Skin epidermis (tissue), 12 donors: ENCODE data around the gene LARGE1.

Experiments used
- H3K27ac ChIP-seq, 21 experiments: fragments of 200-600 bp; sonication (generic) in 11 of 21; one replicate each; pipeline ENCODE4 v1.5.0; 2020; ENCODE audit warnings: mild to moderate bottlenecking in 3 of 21, inconsistent platforms in 2 of 21, moderate library complexity in 2 of 21
- H3K4me3 ChIP-seq, 7 experiments: fragments of 200-600 bp; sonication (generic) in 2 of 7; one replicate each; pipeline ENCODE4 v1.5.0; 2020; ENCODE audit warnings: inconsistent platforms in 2 of 7, mild to moderate bottlenecking in 2 of 7, moderate library complexity in 1 of 7

Gene LARGE1

GRCh38 chr22:33920197-33920540 lies at the start of gene LARGE1:
Gene LARGE1 (minus strand): TSS chr22:33920476.
- H3K4me3 ChIP-seq: peak within 1 kb of the TSS; percentile 52 to 78 (median 65)
- H3K27ac ChIP-seq: peak within 1 kb of the TSS in 16 of 21 experiments; percentile 6 to 87 (median 68)

- H3K4me3 ChIP-seq: no peak overlapping the region
- no peak overlapping the region for H3K27ac ChIP-seq
Measured at GRCh38 chr22:33969045-33969444, 48.8 kb upstream of the LARGE1 start.

- Histone ChIP-seq H3K4me3 (no peak overlapping the region), H3K27ac (no peak overlapping the region)
Measured at GRCh38 chr22:33964121-33964520, 43.8 kb upstream of the LARGE1 start.

- Histone ChIP-seq H3K27ac (no peak overlapping the region), H3K4me3 (no peak overlapping the region)
Measured at GRCh38 chr22:33962409-33962808, 42.1 kb upstream of the LARGE1 start.

- Histone ChIP-seq H3K27ac (no peak overlapping the region), H3K4me3 (no peak overlapping the region)
Measured at GRCh38 chr22:33958741-33959140, 38.5 kb upstream of the LARGE1 start.

- Histone ChIP-seq H3K4me3 (no peak overlapping the region), H3K27ac (no peak overlapping the region)
Measured at GRCh38 chr22:33957086-33957485, 36.8 kb upstream of the LARGE1 start.

GRCh38 chr22:33952776-33953175 lies 32.5 kb upstream of the LARGE1 start:
- Histone ChIP-seq H3K27ac (no peak overlapping the region), H3K4me3 (no peak overlapping the region)

- H3K4me3 ChIP-seq: no peak overlapping the region
- no peak overlapping the region for H3K27ac ChIP-seq
Measured at GRCh38 chr22:33940741-33941140, 20.5 kb upstream of the LARGE1 start.

- no peak overlapping the region for H3K4me3 ChIP-seq
- H3K27ac ChIP-seq: no peak overlapping the region
Measured at GRCh38 chr22:33932997-33933396, 12.7 kb upstream of the LARGE1 start.

GRCh38 chr22:33931406-33931805 lies 11.1 kb upstream of the LARGE1 start:
- no peak overlapping the region for H3K27ac ChIP-seq
- H3K4me3 ChIP-seq: no peak overlapping the region

- H3K27ac ChIP-seq: no peak overlapping the region
- no peak overlapping the region for H3K4me3 ChIP-seq
Measured at GRCh38 chr22:33927752-33928151, 7.5 kb upstream of the LARGE1 start.

- Histone ChIP-seq H3K4me3 (no peak overlapping the region), H3K27ac (no peak overlapping the region)
Measured at GRCh38 chr22:33925194-33925593, 4.9 kb upstream of the LARGE1 start.

- H3K27ac ChIP-seq: no peak overlapping the region
- no peak overlapping the region for H3K4me3 ChIP-seq
Measured at GRCh38 chr22:33923660-33924246, 3.5 kb upstream of the LARGE1 start.

GRCh38 chr22:33923033-33923432 lies 2.8 kb upstream of the LARGE1 start:
- Histone ChIP-seq H3K4me3 (peak overlapping the region in 5 of 7 experiments; percentile 38 to 78 (median 42)), H3K27ac (no peak overlapping the region)

- Histone ChIP-seq H3K4me3 (peak overlapping the region; percentile 31 to 78 (median 42)), H3K27ac (peak overlapping the region in 16 of 21 experiments; percentile 28 to 87 (median 57))
Measured at GRCh38 chr22:33922349-33922681, 2.0 kb upstream of the LARGE1 start.

GRCh38 chr22:33921525-33922348 lies 1.5 kb upstream of the LARGE1 start:
- peak overlapping the region; percentile 31 to 78 (median 42) for H3K4me3 ChIP-seq
- peak overlapping the region in 18 of 21 experiments; percentile 6 to 87 (median 62) for H3K27ac ChIP-seq

GRCh38 chr22:33920927-33921524 lies 750 bp upstream of the LARGE1 start:
- Histone ChIP-seq H3K27ac (peak overlapping the region in 16 of 21 experiments; percentile 6 to 87 (median 66)), H3K4me3 (peak overlapping the region; percentile 31 to 78 (median 42))

- peak overlapping the region; percentile 52 to 78 (median 65) for H3K4me3 ChIP-seq
- H3K27ac ChIP-seq: peak overlapping the region in 11 of 21 experiments; percentile 8 to 81 (median 62)
Measured at GRCh38 chr22:33919391-33920196, 682 bp downstream of the LARGE1 start.

GRCh38 chr22:33918676-33919365 lies 1.5 kb downstream of the LARGE1 start:
- peak overlapping the region in 5 of 7 experiments; percentile 52 to 78 (median 56) for H3K4me3 ChIP-seq
- H3K27ac ChIP-seq: no peak overlapping the region
